HepG2 (cell line): ENCODE data around the gene TBC1D16. TPM values are rescaled to one million over a fixed set of nuclear protein-coding genes. Genes with fewer than 3 reads are reported as not detected.
A peak's percentile ranks its signal among the peaks of the same experiment; 100 is the strongest.

ENCODE experiments used
- AGO1 ChIP-seq: fragments of 200-400 bp; formaldehyde crosslinking; IDR thresholded peaks from 2 replicates; pipeline ENCODE4 v1.6.1; 2017; ENCODE audit warnings: mild to moderate bottlenecking, low read depth, low read length, moderate library complexity; ENCODE audit not compliant: poor library complexity, severe bottlenecking
- DBP ChIP-seq: sonication (generic); formaldehyde crosslinking; IDR thresholded peaks from 2 replicates; pipeline ENCODE4 v1.4.0; 2020; ENCODE audit warnings: missing genetic modification reagents; ENCODE audit errors: not compliant biosample characterization
- HDAC6 ChIP-seq: fragments of 200-600 bp; sonication (generic); IDR thresholded peaks from 2 replicates; pipeline ENCODE4 v1.7.0; 2017; ENCODE audit warnings: mild to moderate bottlenecking, antibody characterized with exemption, low read length, low read depth
- POLR2AphosphoS5 ChIP-seq: IDR thresholded peaks from 2 replicates; pipeline ENCODE4 v1.6.1; 2012; ENCODE audit warnings: low read depth, low read length
- RBFOX2 ChIP-seq: fragments of 200-400 bp; formaldehyde crosslinking; IDR thresholded peaks from 2 replicates; pipeline ENCODE4 v1.6.1; 2017; ENCODE audit warnings: low read depth, mild to moderate bottlenecking, low read length
- SIX1 ChIP-seq: sonication (generic); formaldehyde crosslinking; IDR thresholded peaks from 2 replicates; pipeline ENCODE4 v1.4.0; 2020; ENCODE audit warnings: missing genetic modification reagents, borderline replicate concordance
- SKIL ChIP-seq: sonication (generic); formaldehyde crosslinking; IDR thresholded peaks from 2 replicates; pipeline ENCODE4 v1.8.0; 2022; ENCODE audit warnings: missing genetic modification reagents, mild to moderate bottlenecking, moderate library complexity, borderline replicate concordance
- SNAPC5 ChIP-seq: sonication (generic); formaldehyde crosslinking; IDR thresholded peaks from 2 replicates; pipeline ENCODE4 v1.8.1; 2023; ENCODE audit warnings: mild to moderate bottlenecking, missing genetic modification reagents, borderline replicate concordance
- SRF ChIP-seq: IDR thresholded peaks from 2 replicates; pipeline ENCODE4 v1.6.1; 2011; ENCODE audit warnings: mild to moderate bottlenecking, low read depth, low read length, moderate library complexity
- TBP ChIP-seq: sonication (generic); formaldehyde crosslinking; IDR thresholded peaks from 2 replicates; pipeline ENCODE4 v1.5.0; 2020; ENCODE audit warnings: missing genetic modification reagents
- TBX3 ChIP-seq: fragments of 450-650 bp; IDR thresholded peaks from 2 replicates; pipeline ENCODE4 v1.6.1; 2017; ENCODE audit warnings: antibody characterized with exemption, mild to moderate bottlenecking, inconsistent platforms, borderline replicate concordance
- TCF7 ChIP-seq: sonication (generic); IDR thresholded peaks from 2 replicates; pipeline ENCODE4 v1.6.1; 2016; ENCODE audit warnings: antibody characterized with exemption, low read depth
- TRIM24 ChIP-seq: sonication (generic); formaldehyde crosslinking; IDR thresholded peaks from 2 replicates; pipeline ENCODE4 v1.8.0; 2022; ENCODE audit warnings: mild to moderate bottlenecking, missing genetic modification reagents
- ZC3H4 ChIP-seq: sonication (generic); formaldehyde crosslinking; IDR thresholded peaks from 2 replicates; pipeline ENCODE4 v1.4.0; 2020; ENCODE audit warnings: missing genetic modification reagents, borderline replicate concordance
- ZNF430 ChIP-seq: sonication (generic); formaldehyde crosslinking; IDR thresholded peaks from 2 replicates; pipeline ENCODE4 v1.9.0; 2021; ENCODE audit warnings: mild to moderate bottlenecking, missing genetic modification reagents
- ZNF629 ChIP-seq: sonication (generic); formaldehyde crosslinking; conservative IDR thresholded peaks from 2 replicates; pipeline ENCODE4 v1.5.0; 2020; ENCODE audit warnings: missing genetic modification reagents
- ZNF678 ChIP-seq: sonication (generic); formaldehyde crosslinking; IDR thresholded peaks from 2 replicates; pipeline ENCODE4 v1.4.0; 2020; ENCODE audit warnings: mild to moderate bottlenecking, missing genetic modification reagents
- ZSCAN25 ChIP-seq: sonication (generic); formaldehyde crosslinking; IDR thresholded peaks from 2 replicates; pipeline ENCODE4 v1.8.0; 2022; ENCODE audit warnings: mild to moderate bottlenecking, missing genetic modification reagents
- polyA plus RNA-seq, 8 experiments: library from polyadenylated mRNA; depleted of rRNA in 3 of 8; stranded (reverse) in 7 of 8; unstranded in 1 of 8; fragments of >200 nt; fragmentation: Illumina TruSeq in 4 of 8; extraction: Trizol in 4 of 8; gene quantifications; 2 replicates each; pipeline versions ENCODE4 v1.2.1 to v1.2.3, GENCODE V29; 2011 to 2016; ENCODE audit warnings: low read depth in 4 of 8, missing spikeins in 1 of 8, mixed read lengths in 1 of 8; ENCODE audit not compliant: insufficient read depth in 1 of 8
- total RNA-seq, 5 experiments: library from RNA; depleted of rRNA; stranded (reverse); fragments of >200 nt; fragmentation: Illumina TruSeq; extraction: Trizol; gene quantifications; 2 replicates each; pipeline ENCODE4 v1.2.3, GENCODE V29; 2016; ENCODE audit warnings: low read depth in 1 of 5
- TF ChIP-seq, protein P1 (sequence below): IDR thresholded peaks from 2 replicates; pipeline ENCODE4 v1.6.1; 2016; ENCODE audit warnings: low read depth, missing genetic modification reagents, missing compliant biosample characterization
- TF ChIP-seq, protein P2 (sequence below): sonication (generic); formaldehyde crosslinking; IDR thresholded peaks from 2 replicates; pipeline ENCODE4 v1.5.0; 2020; ENCODE audit warnings: missing genetic modification reagents

TBC1D16 gene
- total and polyA plus RNA-seq, 2 of the 13 experiments (the other 11 are each of a cell fraction or from before 2014, with no cell fraction given): 14.9 to 24.9 TPM

DNA sequence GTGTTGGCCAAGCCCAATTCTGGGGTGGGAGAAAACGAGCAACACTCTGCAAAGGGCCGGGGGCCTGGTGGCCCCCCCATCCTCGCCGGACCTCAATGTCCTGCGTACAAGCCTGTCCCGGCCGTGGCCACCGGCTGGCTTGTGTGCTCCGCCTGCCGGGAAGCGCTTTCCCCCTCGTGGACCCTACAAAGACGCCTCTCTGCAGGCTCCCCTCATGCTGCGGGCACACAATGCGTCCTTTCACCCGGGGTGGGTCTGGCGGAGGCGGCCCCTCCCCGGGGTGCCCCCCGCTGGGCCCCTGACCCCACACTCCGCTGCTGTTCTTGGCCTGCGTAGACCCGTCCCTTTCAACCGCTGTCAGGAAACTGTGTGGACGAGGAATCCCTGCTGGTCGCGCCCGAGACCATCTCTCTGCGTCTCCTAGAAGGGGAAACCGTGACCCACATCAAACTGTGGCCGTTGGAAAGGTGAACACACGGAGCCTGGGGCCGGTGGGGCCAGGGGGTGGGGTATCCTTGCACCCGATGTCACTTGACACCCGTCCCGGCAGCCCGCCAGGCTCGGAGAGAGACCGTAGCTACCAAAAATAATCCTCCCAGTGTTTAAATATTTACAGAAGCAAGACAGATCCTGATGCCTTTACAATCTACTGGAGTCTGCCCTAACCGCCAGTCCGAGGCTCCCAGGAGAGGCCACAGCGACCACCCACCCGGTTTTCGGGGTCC lies 43.6 kb downstream of the TBC1D16 start (continued):
- TF ChIP-seq SKIL (CRISPR knock-in tag) (peak; percentile 75), ZNF629 (no peak; the same call in 1 of the 2 replicates), TCF7 (peak; percentile 26; the same call in 1 of the 2 replicates), POLR2AphosphoS5 (peak; percentile 47), TBX3 (peak; percentile 24; the same call in 1 of the 2 replicates), RBFOX2 (peak; percentile 97), TRIM24 (CRISPR knock-in tag) (no peak), DBP (CRISPR knock-in tag) (peak; percentile 38), SRF (no peak), ZC3H4 (CRISPR knock-in tag) (peak; percentile 80; the same call in 1 of the 2 replicates), ZNF430 (no peak), TBP (CRISPR knock-in tag) (no peak), ZSCAN25 (CRISPR knock-in tag) (peak; percentile 17; the same call in 1 of the 2 replicates), HDAC6 (no peak), AGO1 (peak; percentile 76), SIX1 (CRISPR knock-in tag) (peak; percentile 95), ZNF678 (CRISPR knock-in tag) (peak; percentile 64; the same call in 1 of the 2 replicates), SNAPC5 (CRISPR knock-in tag) (no peak)
- TF ChIP-seq, protein P1, sequence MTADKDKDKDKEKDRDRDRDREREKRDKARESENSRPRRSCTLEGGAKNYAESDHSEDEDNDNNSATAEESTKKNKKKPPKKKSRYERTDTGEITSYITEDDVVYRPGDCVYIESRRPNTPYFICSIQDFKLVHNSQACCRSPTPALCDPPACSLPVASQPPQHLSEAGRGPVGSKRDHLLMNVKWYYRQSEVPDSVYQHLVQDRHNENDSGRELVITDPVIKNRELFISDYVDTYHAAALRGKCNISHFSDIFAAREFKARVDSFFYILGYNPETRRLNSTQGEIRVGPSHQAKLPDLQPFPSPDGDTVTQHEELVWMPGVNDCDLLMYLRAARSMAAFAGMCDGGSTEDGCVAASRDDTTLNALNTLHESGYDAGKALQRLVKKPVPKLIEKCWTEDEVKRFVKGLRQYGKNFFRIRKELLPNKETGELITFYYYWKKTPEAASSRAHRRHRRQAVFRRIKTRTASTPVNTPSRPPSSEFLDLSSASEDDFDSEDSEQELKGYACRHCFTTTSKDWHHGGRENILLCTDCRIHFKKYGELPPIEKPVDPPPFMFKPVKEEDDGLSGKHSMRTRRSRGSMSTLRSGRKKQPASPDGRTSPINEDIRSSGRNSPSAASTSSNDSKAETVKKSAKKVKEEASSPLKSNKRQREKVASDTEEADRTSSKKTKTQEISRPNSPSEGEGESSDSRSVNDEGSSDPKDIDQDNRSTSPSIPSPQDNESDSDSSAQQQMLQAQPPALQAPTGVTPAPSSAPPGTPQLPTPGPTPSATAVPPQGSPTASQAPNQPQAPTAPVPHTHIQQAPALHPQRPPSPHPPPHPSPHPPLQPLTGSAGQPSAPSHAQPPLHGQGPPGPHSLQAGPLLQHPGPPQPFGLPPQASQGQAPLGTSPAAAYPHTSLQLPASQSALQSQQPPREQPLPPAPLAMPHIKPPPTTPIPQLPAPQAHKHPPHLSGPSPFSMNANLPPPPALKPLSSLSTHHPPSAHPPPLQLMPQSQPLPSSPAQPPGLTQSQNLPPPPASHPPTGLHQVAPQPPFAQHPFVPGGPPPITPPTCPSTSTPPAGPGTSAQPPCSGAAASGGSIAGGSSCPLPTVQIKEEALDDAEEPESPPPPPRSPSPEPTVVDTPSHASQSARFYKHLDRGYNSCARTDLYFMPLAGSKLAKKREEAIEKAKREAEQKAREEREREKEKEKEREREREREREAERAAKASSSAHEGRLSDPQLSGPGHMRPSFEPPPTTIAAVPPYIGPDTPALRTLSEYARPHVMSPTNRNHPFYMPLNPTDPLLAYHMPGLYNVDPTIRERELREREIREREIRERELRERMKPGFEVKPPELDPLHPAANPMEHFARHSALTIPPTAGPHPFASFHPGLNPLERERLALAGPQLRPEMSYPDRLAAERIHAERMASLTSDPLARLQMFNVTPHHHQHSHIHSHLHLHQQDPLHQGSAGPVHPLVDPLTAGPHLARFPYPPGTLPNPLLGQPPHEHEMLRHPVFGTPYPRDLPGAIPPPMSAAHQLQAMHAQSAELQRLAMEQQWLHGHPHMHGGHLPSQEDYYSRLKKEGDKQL (CRISPR knock-in tag): no peak
- TF ChIP-seq, protein P2, sequence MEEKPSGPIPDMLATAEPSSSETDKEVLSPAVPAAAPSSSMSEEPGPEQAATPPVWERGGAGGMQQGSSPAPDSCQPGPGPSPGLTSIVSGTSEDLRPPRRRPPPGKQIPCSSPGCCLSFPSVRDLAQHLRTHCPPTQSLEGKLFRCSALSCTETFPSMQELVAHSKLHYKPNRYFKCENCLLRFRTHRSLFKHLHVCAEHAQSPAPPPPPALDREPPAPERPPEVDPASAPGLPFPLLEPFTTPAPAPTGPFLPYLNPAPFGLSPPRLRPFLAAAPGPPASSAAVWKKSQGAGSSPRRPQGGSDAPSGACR (CRISPR knock-in tag): no peak; the same call in 1 of the 2 replicates
